ENCODE data around the gene NKG7. TPM values are rescaled to one million over a fixed set of nuclear protein-coding genes. Genes with fewer than 3 reads are reported as not detected.

The NKG7 gene
- total RNA-seq, 1 experiment from 2014 or later: not detected

- no peak overlapping the region for H3K4me3 ChIP-seq (ENCODE audit: low read depth, low read length, poor library complexity, severe bottlenecking)
- peaks cover 10% of the 10 kb centered on the region for H3K4me1 ChIP-seq (ENCODE audit: insufficient read depth, low read length, poor library complexity, severe bottlenecking)
- no peaks in the 10 kb centered on the region for H3K36me3 ChIP-seq (ENCODE audit: insufficient read depth, low read length, poor library complexity, severe bottlenecking)
- ChIA-PET CTCF (interaction anchor here (1.1 kb wide), 1 partner anchor 81 kb away, joined by 3 read pairs; no protein-coding TSS in a partner anchor), POLR2A (ENCODE audit: low non-redundant PET) (no interaction called here)
- intact Hi-C loops (cut with micrococcal nuclease; ENCODE audit: unreplicated experiment): no loop called here
- H3K27ac ChIP-seq (ENCODE audit: low read depth, low read length, poor library complexity, severe bottlenecking): no peak overlapping the region
- H3K27me3 ChIP-seq (replicated peaks; ENCODE audit: insufficient read depth, low read depth, low read length, poor library complexity): no peaks in the 10 kb centered on the region
- BruUV-seq (replicated peaks): no TSS peak
- no peak for DNase-seq (ENCODE audit: low spot score)
- no peaks in the 10 kb centered on the region for H3K9me3 ChIP-seq (ENCODE audit: low read depth, low read length, poor library complexity, severe bottlenecking)
- TF ChIP-seq, protein P1, sequence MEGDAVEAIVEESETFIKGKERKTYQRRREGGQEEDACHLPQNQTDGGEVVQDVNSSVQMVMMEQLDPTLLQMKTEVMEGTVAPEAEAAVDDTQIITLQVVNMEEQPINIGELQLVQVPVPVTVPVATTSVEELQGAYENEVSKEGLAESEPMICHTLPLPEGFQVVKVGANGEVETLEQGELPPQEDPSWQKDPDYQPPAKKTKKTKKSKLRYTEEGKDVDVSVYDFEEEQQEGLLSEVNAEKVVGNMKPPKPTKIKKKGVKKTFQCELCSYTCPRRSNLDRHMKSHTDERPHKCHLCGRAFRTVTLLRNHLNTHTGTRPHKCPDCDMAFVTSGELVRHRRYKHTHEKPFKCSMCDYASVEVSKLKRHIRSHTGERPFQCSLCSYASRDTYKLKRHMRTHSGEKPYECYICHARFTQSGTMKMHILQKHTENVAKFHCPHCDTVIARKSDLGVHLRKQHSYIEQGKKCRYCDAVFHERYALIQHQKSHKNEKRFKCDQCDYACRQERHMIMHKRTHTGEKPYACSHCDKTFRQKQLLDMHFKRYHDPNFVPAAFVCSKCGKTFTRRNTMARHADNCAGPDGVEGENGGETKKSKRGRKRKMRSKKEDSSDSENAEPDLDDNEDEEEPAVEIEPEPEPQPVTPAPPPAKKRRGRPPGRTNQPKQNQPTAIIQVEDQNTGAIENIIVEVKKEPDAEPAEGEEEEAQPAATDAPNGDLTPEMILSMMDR (conservative IDR thresholded peaks at IDR 0.05; ENCODE audit: low read depth, low read length): no peak
- no peak for TF ChIP-seq EZH2 (IDR thresholded peaks at IDR 0.05; ENCODE audit: borderline replicate concordance, low read depth, low read length, poor library complexity, severe bottlenecking)
Observed at GRCh38 chr19:51391073-51391611, 18.7 kb upstream of the NKG7 start.

DNA sequence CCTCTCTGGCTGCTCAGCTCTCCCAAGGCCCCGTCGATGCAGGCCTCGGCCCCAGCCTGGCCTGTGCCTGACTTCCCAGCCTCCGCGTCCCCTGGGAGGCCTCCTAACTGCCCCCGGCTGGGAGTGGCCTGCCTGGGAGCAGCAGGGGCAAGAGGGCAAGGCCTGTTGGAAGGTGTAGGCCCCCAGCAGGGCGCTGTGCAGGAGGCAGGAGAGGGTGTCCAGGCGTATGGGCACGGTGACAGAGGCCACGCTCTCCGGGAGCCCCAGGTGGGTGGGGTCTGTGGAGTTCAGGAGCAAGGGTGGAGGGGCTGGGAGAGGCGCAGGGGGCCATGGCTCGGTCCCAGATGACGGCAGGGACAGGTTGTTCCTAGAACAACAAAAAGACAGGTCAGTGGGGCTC, 16.7 kb upstream of the NKG7 start:
- no peak overlapping the region for H3K4me3 ChIP-seq (ENCODE audit: low read depth, low read length, poor library complexity, severe bottlenecking)
- ChIA-PET CTCF (no interaction called here), POLR2A (ENCODE audit: low non-redundant PET) (no interaction called here)
- no peaks in the 10 kb centered on the region for H3K9me3 ChIP-seq (ENCODE audit: low read depth, low read length, poor library complexity, severe bottlenecking)
- no TSS peak for BruUV-seq (replicated peaks)
- no peak for DNase-seq (ENCODE audit: low spot score)
- no peaks in the 10 kb centered on the region for H3K36me3 ChIP-seq (ENCODE audit: insufficient read depth, low read length, poor library complexity, severe bottlenecking)
- no peaks in the 10 kb centered on the region for H3K27me3 ChIP-seq (replicated peaks; ENCODE audit: insufficient read depth, low read depth, low read length, poor library complexity)
- TF ChIP-seq EZH2 (IDR thresholded peaks at IDR 0.05; ENCODE audit: borderline replicate concordance, low read depth, low read length, poor library complexity, severe bottlenecking): no peak
- TF ChIP-seq, protein P1 (conservative IDR thresholded peaks at IDR 0.05; ENCODE audit: low read depth, low read length): no peak
- no peak overlapping the region for H3K27ac ChIP-seq (ENCODE audit: low read depth, low read length, poor library complexity, severe bottlenecking)
- no peaks in the 10 kb centered on the region for H3K4me1 ChIP-seq (ENCODE audit: insufficient read depth, low read length, poor library complexity, severe bottlenecking)
- intact Hi-C loops (cut with micrococcal nuclease; ENCODE audit: unreplicated experiment): no loop called here

DNA sequence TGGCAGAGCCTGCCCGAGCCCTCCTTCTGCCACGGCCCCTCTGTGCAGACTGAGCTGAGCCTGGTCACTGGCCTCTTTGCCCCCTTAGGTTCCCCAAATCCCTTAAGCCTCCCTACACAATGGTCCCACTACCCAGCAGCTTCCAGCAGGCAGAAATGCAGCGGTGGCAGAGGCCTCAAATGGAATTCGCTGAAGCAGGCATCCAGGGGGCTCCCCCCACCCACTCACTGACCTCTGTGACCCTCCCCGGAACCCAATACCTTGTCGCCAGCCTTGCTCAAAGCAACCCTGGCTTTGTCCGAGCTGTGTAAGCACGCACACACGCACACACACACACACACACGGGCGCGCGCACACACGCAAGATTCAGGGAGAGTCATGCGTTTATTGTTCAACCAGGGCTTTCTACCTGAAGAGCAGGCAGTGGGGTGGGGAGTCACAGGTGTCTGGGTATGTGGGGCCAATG, 15.5 kb upstream of the NKG7 start, which contains the start of gene LIM2:
Gene LIM2 (minus strand): TSS at position 51 of the 466 bp plus-strand sequence. CDS start 531 bp downstream, outside the sequence.
- Histone ChIP-seq H3K36me3 (ENCODE audit: insufficient read depth, low read length, poor library complexity, severe bottlenecking) (no peaks in the 10 kb centered on the region), H3K27me3 (replicated peaks; ENCODE audit: insufficient read depth, low read depth, low read length, poor library complexity) (no peaks in the 10 kb centered on the region), H3K9me3 (ENCODE audit: low read depth, low read length, poor library complexity, severe bottlenecking) (no peaks in the 10 kb centered on the region), H3K4me3 (ENCODE audit: low read depth, low read length, poor library complexity, severe bottlenecking) (no peak within 1 kb of the TSS), H3K27ac (ENCODE audit: low read depth, low read length, poor library complexity, severe bottlenecking) (no peak within 1 kb of the TSS), H3K4me1 (ENCODE audit: insufficient read depth, low read length, poor library complexity, severe bottlenecking) (no peaks in the 10 kb centered on the region)
- POLR2A ChIA-PET (ENCODE audit: low non-redundant PET): no interaction called here
- CTCF ChIA-PET: no interaction called here
- TF ChIP-seq, protein P1 (conservative IDR thresholded peaks at IDR 0.05; ENCODE audit: low read depth, low read length): no peak
- no peak for TF ChIP-seq EZH2 (IDR thresholded peaks at IDR 0.05; ENCODE audit: borderline replicate concordance, low read depth, low read length, poor library complexity, severe bottlenecking)
- DNase-seq (ENCODE audit: low spot score): no peak
- intact Hi-C loops (cut with micrococcal nuclease; ENCODE audit: unreplicated experiment): no loop called here
- BruUV-seq (replicated peaks): no TSS peak

Data from A673 (cell line).